ENCODE results near the gene COL13A1.

The COL13A1 gene

GRCh38 chr10:69915215-69915560 lies 113.5 kb downstream of the COL13A1 start:
- TF ChIP-seq CTCF (IDR thresholded peaks at IDR 0.05; ENCODE audit: low read depth, low read length, missing control alignments) = no peak
- in situ Hi-C loops (cut with HindIII; ENCODE audit: low sequenced_read_pairs) = loop anchor here (5.0 kb wide), 1 partner anchor 123 kb away; no protein-coding TSS in a partner anchor
- no peak overlapping the region for H3K4me3 ChIP-seq (ENCODE audit: low read depth, low read length)
- no peak for DNase-seq (ENCODE audit: low read depth)

GRCh38 chr10:69916118-69916517 lies 114.4 kb downstream of the COL13A1 start:
- no peak overlapping the region for H3K4me3 ChIP-seq (ENCODE audit: low read depth, low read length)
- in situ Hi-C loops (cut with HindIII; ENCODE audit: low sequenced_read_pairs) = loop anchor here (5.0 kb wide), 1 partner anchor 124 kb away; no protein-coding TSS in a partner anchor
- no peak for DNase-seq (ENCODE audit: low read depth)
- TF ChIP-seq CTCF (IDR thresholded peaks at IDR 0.05; ENCODE audit: low read depth, low read length, missing control alignments) = no peak

GRCh38 chr10:69918036-69918435 lies 116.3 kb downstream of the COL13A1 start:
- H3K4me3 ChIP-seq (ENCODE audit: low read depth, low read length) = no peak overlapping the region
- TF ChIP-seq CTCF (IDR thresholded peaks at IDR 0.05; ENCODE audit: low read depth, low read length, missing control alignments) = no peak
- in situ Hi-C loops (cut with HindIII; ENCODE audit: low sequenced_read_pairs) = loop anchor here (5.0 kb wide), 1 partner anchor 126 kb away; no protein-coding TSS in a partner anchor
- no peak for DNase-seq (ENCODE audit: low read depth)

- H3K4me3 ChIP-seq (ENCODE audit: low read depth, low read length) = no peak overlapping the region
- DNase-seq (ENCODE audit: low read depth) = no peak
- TF ChIP-seq CTCF (IDR thresholded peaks at IDR 0.05; ENCODE audit: low read depth, low read length, missing control alignments) = no peak
- in situ Hi-C loops (cut with HindIII; ENCODE audit: low sequenced_read_pairs) = loop anchor here (5.0 kb wide), 1 partner anchor 127 kb away; no protein-coding TSS in a partner anchor
These were observed 117.5 kb downstream of the COL13A1 start for GRCh38 chr10:69919250-69919649.

- no peak for DNase-seq (ENCODE audit: low read depth)
- TF ChIP-seq CTCF (IDR thresholded peaks at IDR 0.05; ENCODE audit: low read depth, low read length, missing control alignments) = no peak
- in situ Hi-C loops (cut with HindIII; ENCODE audit: low sequenced_read_pairs) = no loop called here
- no peak overlapping the region for H3K4me3 ChIP-seq (ENCODE audit: low read depth, low read length)
These were observed 123.4 kb downstream of the COL13A1 start for GRCh38 chr10:69925111-69925510.

GRCh38 chr10:69928339-69928738 lies 126.6 kb downstream of the COL13A1 start:
- H3K4me3 ChIP-seq (ENCODE audit: low read depth, low read length) = no peak overlapping the region
- in situ Hi-C loops (cut with HindIII; ENCODE audit: low sequenced_read_pairs) = no loop called here
- TF ChIP-seq CTCF (IDR thresholded peaks at IDR 0.05; ENCODE audit: low read depth, low read length, missing control alignments) = no peak
- no peak for DNase-seq (ENCODE audit: low read depth)

GRCh38 chr10:69929575-69929974 lies 127.9 kb downstream of the COL13A1 start:
- DNase-seq (ENCODE audit: low read depth) = no peak
- no peak overlapping the region for H3K4me3 ChIP-seq (ENCODE audit: low read depth, low read length)
- in situ Hi-C loops (cut with HindIII; ENCODE audit: low sequenced_read_pairs) = no loop called here
- TF ChIP-seq CTCF (IDR thresholded peaks at IDR 0.05; ENCODE audit: low read depth, low read length, missing control alignments) = no peak
